Right lobe of liver (tissue), 6 donors: ENCODE results near the gene PCNX1. TPM values are rescaled to one million over a fixed set of nuclear protein-coding genes. Genes with fewer than 3 reads are reported as not detected.

Source experiments
- ATAC-seq, 4 donors: fragments of 200-7000 bp; cut with Tn5 transposase; one replicate each; pipeline ENCODE4 v1.9.1; 2020; ENCODE audit warnings: mild to moderate bottlenecking in 4 of 4, moderate library complexity in 4 of 4
- DNase-seq, 3 donors: peaks; one replicate each; pipeline ENCODE4 v3.0.0-alpha.2; 2020
- H3K27ac ChIP-seq, 3 donors: fragments of 200-600 bp; one replicate each; pipeline ENCODE4 v1.8.0; 2022
- H3K27me3 ChIP-seq, 2 donors: fragments of 200-600 bp; one replicate each; pipeline ENCODE4 v1.8.0; 2022
- H3K36me3 ChIP-seq, 4 donors: fragments of 200-600 bp; sonication (generic) in 1 of 4; one replicate each; pipeline versions ENCODE4 v1.5.1 to v1.8.0; 2017 to 2022; ENCODE audit warnings: control low read depth in 1 of 4
- H3K4me1 ChIP-seq, 4 donors: fragments of 200-600 bp; sonication (generic) in 1 of 4; one replicate each; pipeline versions ENCODE4 v1.5.1 to v1.8.0; 2017 to 2022; ENCODE audit warnings: control low read depth in 1 of 4
- H3K4me3 ChIP-seq, 3 donors: fragments of 200-600 bp; one replicate each; pipeline ENCODE4 v1.8.0; 2022
- H3K9me3 ChIP-seq, 4 donors: fragments of 200-600 bp; sonication (generic) in 1 of 4; one replicate each; pipeline versions ENCODE4 v1.5.1 to v1.8.0; 2017 to 2022; ENCODE audit warnings: control low read depth in 1 of 4
- CTCF ChIP-seq, 4 donors: fragments of 200-600 bp in 3 of 4; fragments of 450-650 bp in 1 of 4; IDR thresholded peaks; one replicate each; pipeline versions ENCODE4 v1.5.1 to v1.8.0; 2016 to 2022; ENCODE audit warnings: antibody characterized with exemption in 4 of 4, mild to moderate bottlenecking in 2 of 4
- POLR2A ChIP-seq: fragments of 450-650 bp; IDR thresholded peaks from one replicate; pipeline ENCODE4 v1.6.1; 2017; ENCODE audit warnings: antibody characterized with exemption, mild to moderate bottlenecking
- WGBS: methylation state at CpG from one replicate; pipeline ENCODE4 v1.1.6; 2018; ENCODE audit warnings: low coverage, low lambda C conversion rate; ENCODE audit not compliant: insufficient coverage; ENCODE audit errors: missing lambda C conversion rate; 5-methylcytosine and 5-hydroxymethylcytosine counted together
- intact Hi-C, 2 donors: fragments of 100-400 bp; cut with DNase I; formaldehyde crosslinking; loops; one replicate each; pipeline versions ENCODE4 v1.11.2 to v1.14.1; 2022
- small RNA-seq, 2 experiments: library from RNA; depleted of rRNA; stranded (forward); fragments of <200 nt; gene quantifications; one replicate each; pipeline ENCODE3, GENCODE V24; 2016
- total RNA-seq, 6 experiments: library from RNA; depleted of rRNA in 2 of 6; stranded (reverse); fragments of >200 nt in 2 of 6; fragmentation: NEBNext Ultra II Directional in 3 of 6; extraction: Animal tissue kit (Norgen Biotek cat#: 25700) in 3 of 6; gene quantifications; one replicate each; pipeline versions ENCODE4 v1.1.0 to v1.2.4, GENCODE V29; 2016 to 2023
- donor health status: DM: no; HTN: yes; CAD: no.
- donor health status: DM: no; HTN: no; CAD: no.
- donor health status: DM: no; HTN: no; CAD: no.
- donor health status: DM: no; HTN: yes; CAD: no.
- donor health status: DM: no; HTN: yes; CAD: no.

Gene PCNX1
- total RNA-seq, 6 experiments from 2014 or later: 25.4 to 33.2 (median 29.3) TPM

- ATAC-seq (peak; percentile 60 to 85 (median 74)), DNase-seq (no peak)
- Histone ChIP-seq H3K27me3 (no peaks in the 10 kb centered on the region), H3K36me3 (no peaks in the 10 kb centered on the region), H3K4me3 (no peak overlapping the region), H3K4me1 (peaks cover 0 to 12% (median 0%) of the 10 kb centered on the region in 4 donors), H3K9me3 (no peaks in the 10 kb centered on the region), H3K27ac (peak overlapping the region in 1 of 3 donors; percentile 1)
- intact Hi-C loops: no loop called here
- no peak for TF ChIP-seq CTCF (IDR thresholded peaks at IDR 0.05)
- WGBS: 46% methylated on average over 4 of the region's 6 CpGs
These were observed 256.0 kb downstream of the PCNX1 start for GRCh38 chr14:71163050-71163841.

- Histone ChIP-seq H3K27me3 (no peaks in the 10 kb centered on the region), H3K9me3 (no peaks in the 10 kb centered on the region), H3K36me3 (no peaks in the 10 kb centered on the region), H3K4me3 (no peak overlapping the region), H3K4me1 (peaks cover 0 to 12% (median 0%) of the 10 kb centered on the region in 4 donors), H3K27ac (no peak overlapping the region)
- DNase-seq: no peak
- 72% methylated on average over 4 of the region's 10 CpGs for WGBS
- intact Hi-C loops: no loop called here
- ATAC-seq: no peak
- no peak for TF ChIP-seq CTCF (IDR thresholded peaks at IDR 0.05)
- no peak for TF ChIP-seq POLR2A
These were observed 256.8 kb downstream of the PCNX1 start for GRCh38 chr14:71163842-71164629.

Small RNA genes within 50 kb of the gene (small RNA-seq; reads per million reads assigned to genes)
- gene AC005230.1: 0.26 to 0.68 reads per million in 2 experiments
- gene GTF3AP2: 0 reads per million in 2 experiments

Other genes with a start within 250 kb of the PCNX1 start
- gene MAP3K9, start 97.9 kb upstream of the PCNX1 start, total RNA-seq: 1 to 10 TPM; 2.0 to 3.6 (median 2.7) TPM